Measurements from ENCODE around the gene BNC1.

The BNC1 gene

GRCh38 chr15:83284559-83285283 lies at the start of gene BNC1:
Gene BNC1 (minus strand): TSS chr15:83284664. CDS start chr15:83284628, 36 bp downstream.
- DNase-seq, result no peak

DNA sequence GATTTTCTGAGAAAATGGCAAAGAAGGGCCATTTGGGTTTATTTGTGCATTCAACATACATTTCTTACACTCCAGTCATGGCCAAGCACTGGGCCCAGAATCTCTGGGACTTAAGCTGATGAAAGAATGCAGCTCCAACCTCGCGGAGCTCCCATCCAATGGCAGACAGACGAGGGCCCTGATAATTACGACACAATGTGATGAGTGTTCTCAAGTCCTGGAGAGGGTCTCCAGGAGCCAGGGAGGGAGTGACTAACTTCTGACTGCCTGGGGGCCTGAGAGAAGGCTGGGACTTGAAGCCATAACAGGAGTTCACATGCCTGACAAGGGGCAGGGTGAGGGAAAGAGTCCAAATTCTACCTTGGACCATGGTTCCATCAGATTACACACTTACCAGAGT lies 42.6 kb upstream of the BNC1 start:
- DNase-seq, result no peak

DNA sequence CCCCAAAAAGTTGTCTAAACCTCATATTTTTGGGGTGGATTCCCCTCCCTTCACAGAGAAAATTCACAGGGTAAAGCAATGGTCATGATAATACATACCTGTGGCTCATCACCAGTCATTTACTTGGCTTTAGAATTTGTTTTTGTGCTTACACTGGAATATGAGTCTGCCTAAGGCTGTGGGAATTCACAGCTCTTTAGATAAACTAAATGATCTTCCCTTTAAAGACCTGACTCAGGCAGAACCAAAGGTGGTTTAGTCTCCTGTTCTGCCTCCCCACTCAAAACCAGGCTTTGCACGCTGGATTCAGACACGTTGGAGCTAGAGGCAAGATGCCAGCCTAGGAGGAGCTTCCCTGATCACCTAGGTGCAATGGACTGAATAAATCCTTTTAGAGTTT lies 40.3 kb upstream of the BNC1 start:
- no peak for DNase-seq

- DNase-seq, result no peak
These were observed 38.8 kb upstream of the BNC1 start for GRCh38 chr15:83323296-83323711.

DNA sequence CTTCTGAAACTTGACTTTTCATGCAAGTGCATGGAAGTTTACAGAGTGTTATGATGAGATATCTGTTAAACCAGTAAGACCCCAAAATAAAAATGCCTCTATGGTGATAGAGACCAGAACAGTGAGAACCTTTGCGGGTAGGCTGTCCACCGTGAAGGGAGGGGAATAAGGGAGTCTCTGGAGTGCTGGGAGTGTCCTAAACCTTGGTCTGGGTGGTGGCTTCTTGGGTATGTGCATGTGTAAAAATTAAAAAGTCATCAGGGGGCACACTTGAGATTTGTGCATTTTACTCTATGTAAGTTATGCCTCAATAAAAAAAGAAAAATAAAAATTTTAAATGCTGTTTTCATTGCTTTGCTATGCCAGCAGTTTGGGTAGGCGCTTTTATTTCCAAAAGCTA lies 38.2 kb upstream of the BNC1 start:
- no peak for DNase-seq

- DNase-seq, result no peak
These were observed 37.6 kb upstream of the BNC1 start for GRCh38 chr15:83322061-83322460.

GRCh38 chr15:83320844-83321243 lies 36.4 kb upstream of the BNC1 start:
- DNase-seq, result no peak

GRCh38 chr15:83320404-83320803 lies 35.9 kb upstream of the BNC1 start:
- DNase-seq, result no peak

GRCh38 chr15:83319771-83320170 lies 35.3 kb upstream of the BNC1 start:
- DNase-seq, result no peak

DNA sequence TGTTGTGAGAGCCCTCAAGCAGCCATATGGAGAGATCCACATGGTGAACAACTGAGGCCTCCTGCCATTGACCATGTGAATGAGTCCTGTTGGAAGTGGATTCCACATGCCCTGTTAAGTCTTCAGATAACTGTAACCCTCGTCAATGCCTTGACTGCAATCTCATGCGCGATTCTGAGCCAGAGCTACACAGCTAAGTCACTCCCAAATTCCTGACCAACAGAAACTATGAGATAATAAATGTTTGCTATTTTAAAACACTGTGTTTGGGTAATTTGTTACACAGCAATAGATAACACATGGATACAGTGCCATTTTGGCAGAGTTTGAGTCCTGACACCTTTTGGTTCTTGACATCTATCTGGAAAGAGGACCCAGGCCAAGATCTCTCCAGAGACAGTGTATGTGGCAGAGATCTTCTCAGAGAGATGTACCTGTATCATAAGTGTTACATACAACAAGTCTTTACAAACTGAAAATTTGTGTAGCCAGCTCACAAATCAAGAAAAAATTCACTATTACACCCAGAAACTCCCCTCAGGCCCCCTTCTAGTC lies 34.5 kb upstream of the BNC1 start:
- DNase-seq, result no peak

- no peak for DNase-seq
These were observed 33.6 kb upstream of the BNC1 start for GRCh38 chr15:83318036-83318435.

GRCh38 chr15:83312071-83312470 lies 27.6 kb upstream of the BNC1 start:
- DNase-seq, result no peak

DNA sequence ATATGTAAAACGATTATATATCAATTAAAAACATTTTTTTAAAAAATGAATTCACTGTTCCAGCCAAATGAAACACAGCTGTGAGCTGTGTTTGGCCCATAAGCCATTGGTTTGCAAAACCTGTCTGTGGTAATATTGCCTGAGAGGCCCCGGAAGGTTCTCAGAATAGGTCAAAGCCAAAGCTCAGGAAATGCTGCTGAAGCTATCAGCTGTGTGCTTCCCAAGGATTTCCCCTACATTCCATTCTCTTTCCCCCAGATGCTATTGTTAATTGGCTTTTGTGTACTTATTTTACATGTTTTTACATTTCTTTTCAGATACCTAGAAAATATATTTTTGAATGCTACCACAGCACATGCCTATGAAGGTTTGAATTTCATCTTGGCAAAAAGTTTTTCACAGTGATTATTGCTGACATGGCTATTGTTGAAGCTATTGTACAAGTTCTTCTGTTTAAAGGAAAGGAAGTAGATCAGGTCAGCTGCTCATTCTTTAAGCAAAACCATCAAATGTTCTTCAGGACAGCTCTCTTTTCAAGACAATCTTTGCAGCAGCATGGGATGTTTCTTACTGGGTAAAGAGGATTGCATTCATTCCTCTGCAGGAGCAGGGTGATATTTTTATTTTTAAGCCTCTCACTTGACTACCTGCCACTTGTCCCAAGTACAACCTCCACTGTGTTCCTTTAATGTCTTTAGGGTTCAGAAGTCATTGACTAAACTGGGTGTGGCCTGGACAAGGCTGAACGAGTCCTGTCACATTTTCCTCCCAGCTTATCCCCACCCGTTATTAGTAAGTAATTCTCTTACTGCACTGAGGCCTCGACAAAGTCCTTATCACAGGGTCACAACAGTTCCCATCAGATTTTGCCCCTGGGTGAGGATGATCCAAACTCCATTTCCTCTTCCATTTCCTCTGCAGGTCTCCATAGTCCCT lies 26.3 kb upstream of the BNC1 start:
- DNase-seq, result no peak

DNA sequence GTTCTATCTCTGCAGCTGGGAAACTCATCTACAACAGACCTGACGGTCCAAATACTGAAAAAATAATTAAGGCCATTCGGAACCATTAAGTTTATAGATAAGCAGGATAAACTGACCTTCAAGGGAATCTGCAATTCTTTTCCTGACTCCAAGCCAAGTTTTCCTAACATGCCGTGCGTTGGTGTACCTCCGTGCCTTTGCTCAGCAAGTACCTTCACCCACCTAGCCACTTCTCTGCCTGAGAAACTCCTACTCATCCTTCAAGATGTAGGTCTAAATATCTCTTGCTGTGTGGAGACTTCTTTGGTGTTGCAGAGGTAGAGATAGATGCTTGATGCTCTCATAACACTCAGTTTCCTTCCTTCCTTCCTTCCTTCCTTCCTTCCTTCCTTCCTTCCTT lies 24.2 kb upstream of the BNC1 start:
- DNase-seq, result no peak

- no peak for DNase-seq
These were observed 22.1 kb upstream of the BNC1 start for GRCh38 chr15:83306561-83306960.

DNA sequence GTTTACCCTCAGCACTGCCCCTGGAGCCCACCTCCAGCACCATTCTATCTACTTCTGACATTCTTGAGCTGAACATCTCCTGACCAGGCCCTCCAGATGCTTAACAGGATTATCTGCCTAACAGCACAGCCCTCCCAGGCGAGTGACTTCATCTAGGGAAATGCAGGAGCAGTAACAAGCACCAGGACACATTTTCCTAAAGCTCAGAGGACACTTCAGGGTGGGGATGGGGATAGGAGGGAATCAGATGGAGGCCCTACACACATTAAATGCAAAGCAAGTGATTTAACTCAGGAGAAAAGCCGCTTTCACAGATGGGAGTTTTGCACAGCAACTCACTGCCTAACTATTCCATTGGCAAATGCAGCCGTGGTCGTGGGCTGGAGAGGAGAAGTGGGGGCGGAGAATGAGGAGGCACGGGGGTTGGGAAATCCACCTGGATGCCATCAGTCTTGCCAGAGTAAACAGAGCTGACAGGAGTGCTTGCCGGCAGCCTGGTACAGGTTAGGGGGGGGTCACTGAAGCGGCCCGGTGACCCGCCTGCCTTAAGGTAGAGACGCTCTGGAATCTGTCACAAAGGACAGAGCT lies 21.3 kb upstream of the BNC1 start:
- no peak for DNase-seq

DNA sequence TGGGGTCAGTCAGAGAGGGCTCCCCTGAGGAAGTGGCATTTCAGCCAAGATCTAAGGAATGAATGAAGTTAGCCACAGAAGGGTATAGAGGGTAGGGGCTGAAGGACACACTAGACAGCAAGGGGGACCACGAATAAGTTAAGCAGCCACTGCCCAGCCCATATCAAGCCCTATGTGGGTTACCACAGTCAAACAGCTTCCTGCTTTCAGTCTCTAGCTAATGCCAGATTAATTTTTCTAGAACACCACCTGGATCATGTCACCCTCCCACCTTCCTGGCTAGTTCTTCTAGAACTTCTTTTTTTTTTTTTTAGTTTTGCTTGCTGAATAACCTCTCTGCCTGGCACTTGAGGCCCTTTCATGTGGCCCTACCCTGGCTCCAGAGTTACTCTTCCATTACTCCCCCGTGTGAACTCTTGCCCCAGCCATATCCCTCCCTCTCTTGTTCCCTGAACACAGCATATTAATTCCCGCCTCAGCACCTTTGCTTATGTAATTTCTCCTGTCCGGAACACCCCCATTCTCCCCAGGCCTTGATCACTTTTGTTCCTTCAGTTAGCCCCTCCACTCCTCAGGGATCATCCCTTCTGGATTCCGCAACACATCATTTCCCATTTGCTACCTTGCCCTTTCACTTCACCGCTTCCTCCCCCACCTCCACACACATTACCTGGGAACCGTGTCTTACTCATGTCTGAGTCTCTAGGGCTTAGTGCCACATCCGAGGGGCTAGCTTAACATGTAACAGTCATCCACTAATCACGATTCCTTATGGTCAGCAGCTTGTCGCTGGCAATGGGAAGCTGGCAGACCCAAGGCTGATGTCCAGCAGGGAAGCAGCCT lies 20.6 kb upstream of the BNC1 start:
- no peak for DNase-seq

DNA sequence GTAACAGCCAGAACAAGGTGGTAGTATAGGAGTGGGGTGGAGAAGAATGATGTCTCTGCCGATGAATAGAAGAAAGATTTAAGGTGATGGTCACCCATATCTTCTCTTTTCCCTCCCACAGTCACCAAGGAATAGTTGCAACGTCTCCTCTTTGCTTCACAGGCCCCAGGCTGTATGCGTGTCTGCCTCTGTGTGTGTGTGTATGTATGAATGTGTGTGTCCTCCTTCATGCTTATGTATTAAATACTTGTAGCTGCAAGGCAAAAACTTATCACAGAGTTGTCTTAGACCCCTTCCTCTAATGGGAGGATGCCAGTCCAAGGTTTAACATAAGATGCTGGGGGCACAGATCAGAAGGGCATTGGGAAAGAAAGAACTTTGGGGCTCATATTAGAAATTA lies 19.1 kb upstream of the BNC1 start:
- no peak for DNase-seq

DNA sequence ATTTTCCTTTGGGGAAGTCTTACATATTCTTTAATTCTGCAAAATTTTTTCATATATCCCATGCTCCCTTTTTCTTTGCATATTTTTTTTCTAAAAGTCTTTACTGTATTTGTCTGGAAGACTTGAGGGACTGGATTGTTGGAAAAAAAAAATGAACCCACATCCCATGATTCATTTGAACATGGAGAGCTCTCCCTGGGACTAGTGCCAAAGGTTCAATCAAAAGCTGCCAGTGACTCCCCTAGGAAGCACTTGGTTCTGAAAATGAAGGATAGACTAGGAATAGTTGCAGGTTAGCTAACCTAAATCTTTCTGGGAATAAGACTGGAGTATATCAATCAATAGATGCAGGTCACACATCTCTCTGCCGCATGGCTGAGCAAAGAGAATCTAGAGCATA lies 16.4 kb upstream of the BNC1 start:
- DNase-seq, result no peak

DNA sequence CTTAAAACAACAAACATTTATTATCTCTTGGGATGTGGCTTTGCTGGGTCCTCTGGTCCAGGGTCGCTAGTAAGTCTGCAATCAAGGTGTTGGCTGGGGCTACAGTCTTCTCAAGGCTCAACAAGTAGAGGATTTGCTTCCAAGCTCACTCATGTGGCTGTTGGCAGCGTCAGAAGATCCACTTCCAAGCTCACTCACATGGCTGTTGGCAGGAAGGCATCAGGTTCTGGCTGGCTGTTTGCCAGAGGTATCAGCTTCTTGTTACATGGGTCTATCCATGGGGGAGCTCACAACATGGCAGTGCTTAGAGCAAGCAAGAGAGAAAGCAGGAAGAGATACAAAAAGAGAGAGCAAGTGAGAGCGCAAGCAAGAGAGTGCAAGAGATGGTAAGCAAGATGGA lies 15.0 kb upstream of the BNC1 start:
- no peak for DNase-seq

- DNase-seq, result no peak
These were observed 11.0 kb upstream of the BNC1 start for GRCh38 chr15:83295417-83295816.

DNA sequence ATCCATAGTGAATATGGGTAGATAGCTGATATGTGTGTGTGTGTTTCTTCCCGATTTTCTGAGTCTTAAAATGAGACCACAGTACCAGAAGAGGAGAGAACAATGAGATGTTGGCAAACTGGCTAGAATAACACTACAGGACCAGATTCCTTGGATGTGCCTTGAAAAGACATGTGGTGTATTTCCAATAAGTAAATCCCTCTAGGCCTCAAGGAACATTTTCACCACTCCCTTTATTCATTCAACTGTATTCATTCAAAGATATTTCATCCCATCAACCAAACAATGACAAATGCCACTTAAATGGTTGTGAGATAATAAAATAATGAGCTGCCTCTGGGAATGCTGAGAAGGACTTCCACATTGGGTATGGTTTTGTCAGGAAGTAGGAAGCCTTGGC lies 8.7 kb upstream of the BNC1 start:
- no peak for DNase-seq

DNA sequence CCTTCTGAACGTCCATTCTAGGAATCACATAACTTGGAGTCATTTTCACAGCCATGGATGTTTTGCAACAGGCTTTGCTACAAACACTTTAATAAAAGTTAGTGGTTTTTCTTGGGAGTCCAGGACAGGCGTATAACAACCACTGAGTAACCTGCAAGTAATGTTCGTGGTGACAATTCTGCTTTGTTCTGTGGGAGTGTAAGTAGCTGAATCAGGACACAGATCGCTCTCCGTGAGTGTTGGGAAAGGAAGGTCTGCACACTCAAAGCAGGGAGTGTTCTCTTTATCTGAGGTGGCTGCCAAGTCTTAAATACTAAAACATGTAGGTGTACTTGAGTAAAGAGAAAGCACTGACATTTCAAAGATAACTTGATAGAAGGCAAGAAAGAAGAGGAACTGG lies 7.9 kb upstream of the BNC1 start:
- DNase-seq, result no peak
